Esophagus muscularis mucosa (tissue), 4 donors: ENCODE results near the gene ADSS2.

Source experiments
- EP300 ChIP-seq: sonication (generic); formaldehyde crosslinking; IDR thresholded peaks from one replicate; pipeline ENCODE4 v1.6.1; 2017; ENCODE audit warnings: antibody characterized with exemption
- POLR2A ChIP-seq: fragments of 450-650 bp; IDR thresholded peaks from one replicate; pipeline ENCODE4 v1.6.1; 2017; ENCODE audit warnings: antibody characterized with exemption, moderate library complexity, mild to moderate bottlenecking, low read depth
- POLR2AphosphoS5 ChIP-seq, 2 donors: sonication (generic); formaldehyde crosslinking; IDR thresholded peaks; one replicate each; pipeline ENCODE4 v1.6.1; 2017; ENCODE audit warnings: antibody characterized with exemption in 2 of 2
- TF ChIP-seq, protein P1 (sequence below), 3 experiments: fragments of 200-600 bp in 2 of 3; fragments of 450-650 bp in 1 of 3; sonication (generic) in 2 of 3; IDR thresholded peaks; one replicate each; pipeline ENCODE4 v1.5.1; 2017 to 2019; ENCODE audit warnings: antibody characterized with exemption in 3 of 3, mild to moderate bottlenecking in 2 of 3, moderate library complexity in 1 of 3

DNA sequence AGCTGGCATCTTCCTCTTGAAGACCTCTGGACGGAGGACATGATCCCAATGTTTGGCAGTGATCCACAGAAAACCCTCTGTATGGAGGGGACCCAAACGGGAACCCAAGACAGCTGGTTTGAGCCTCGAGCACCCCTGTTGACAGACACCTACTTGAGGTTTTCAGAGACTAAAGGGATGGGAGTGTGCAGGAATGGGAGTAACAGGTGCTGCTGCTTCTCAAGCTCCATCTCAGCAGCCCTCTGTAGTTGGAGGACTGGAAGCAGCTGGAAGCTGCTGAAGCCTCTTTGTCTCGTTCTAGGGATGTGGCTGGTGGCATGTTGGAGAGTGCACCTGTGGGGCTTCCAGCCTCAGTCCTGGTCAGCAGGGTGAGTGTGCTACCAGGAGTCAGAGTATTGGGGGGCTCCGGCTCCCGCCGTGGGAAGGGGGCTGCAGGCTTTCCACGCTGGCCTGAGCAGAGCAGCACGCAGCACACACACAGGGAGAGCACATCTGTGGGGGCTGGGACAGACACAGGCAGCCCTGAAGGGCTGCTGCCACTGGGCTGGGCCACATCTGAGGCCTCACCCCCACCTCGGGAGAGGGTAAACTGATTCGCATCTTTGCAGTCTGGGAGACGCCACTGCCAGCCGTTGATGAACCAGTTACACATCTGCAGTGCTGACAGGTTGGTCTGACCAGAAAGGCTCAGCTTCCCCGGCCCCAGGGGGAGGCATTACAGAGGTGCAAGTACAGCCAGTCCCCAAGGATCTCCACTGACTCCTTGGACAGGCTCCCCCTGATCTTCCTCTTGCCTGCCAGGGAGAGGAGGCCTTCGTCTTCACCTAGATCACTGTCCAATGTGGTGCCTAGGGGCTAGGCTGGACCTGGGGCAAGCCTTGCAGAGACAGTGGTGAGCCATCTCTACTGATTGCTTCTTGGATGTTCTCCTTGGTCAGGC lies 56.6 kb downstream of the ADSS2 start:
- TF ChIP-seq, protein P1, sequence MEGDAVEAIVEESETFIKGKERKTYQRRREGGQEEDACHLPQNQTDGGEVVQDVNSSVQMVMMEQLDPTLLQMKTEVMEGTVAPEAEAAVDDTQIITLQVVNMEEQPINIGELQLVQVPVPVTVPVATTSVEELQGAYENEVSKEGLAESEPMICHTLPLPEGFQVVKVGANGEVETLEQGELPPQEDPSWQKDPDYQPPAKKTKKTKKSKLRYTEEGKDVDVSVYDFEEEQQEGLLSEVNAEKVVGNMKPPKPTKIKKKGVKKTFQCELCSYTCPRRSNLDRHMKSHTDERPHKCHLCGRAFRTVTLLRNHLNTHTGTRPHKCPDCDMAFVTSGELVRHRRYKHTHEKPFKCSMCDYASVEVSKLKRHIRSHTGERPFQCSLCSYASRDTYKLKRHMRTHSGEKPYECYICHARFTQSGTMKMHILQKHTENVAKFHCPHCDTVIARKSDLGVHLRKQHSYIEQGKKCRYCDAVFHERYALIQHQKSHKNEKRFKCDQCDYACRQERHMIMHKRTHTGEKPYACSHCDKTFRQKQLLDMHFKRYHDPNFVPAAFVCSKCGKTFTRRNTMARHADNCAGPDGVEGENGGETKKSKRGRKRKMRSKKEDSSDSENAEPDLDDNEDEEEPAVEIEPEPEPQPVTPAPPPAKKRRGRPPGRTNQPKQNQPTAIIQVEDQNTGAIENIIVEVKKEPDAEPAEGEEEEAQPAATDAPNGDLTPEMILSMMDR (IDR thresholded peaks at IDR 0.05) = no peak
- no peak for TF ChIP-seq POLR2A
- TF ChIP-seq POLR2AphosphoS5 (IDR thresholded peaks at IDR 0.05) = no peak
- no peak for TF ChIP-seq EP300
